GM03348 (cell line): ENCODE results near the gene UPP1.
A peak's percentile ranks its signal among the peaks of the same experiment; 100 is the strongest.
"Not testable (repeated sequence)": the region's sequence is repeated elsewhere in the genome, so short reads cannot be mapped to it uniquely, and the experiment has no call there.

Experiments used
- DNase-seq: peaks from one replicate; pipeline ENCODE4 v3.0.0; 2012; ENCODE audit warnings: low spot score

Gene UPP1

GRCh38 chr7:48112401-48113165 lies 23.5 kb downstream of the UPP1 start:
- peak; percentile 54 for DNase-seq

GRCh38 chr7:48113275-48113674 lies 24.2 kb downstream of the UPP1 start:
- no peak for DNase-seq

- no peak for DNase-seq
Observed at GRCh38 chr7:48114115-48114514, 25.1 kb downstream of the UPP1 start.

- DNase-seq = no peak
Observed at GRCh38 chr7:48114589-48114988, 25.5 kb downstream of the UPP1 start.

- DNase-seq = no peak
Observed at GRCh38 chr7:48116043-48116442, 27.0 kb downstream of the UPP1 start.

- DNase-seq = no peak
Observed at GRCh38 chr7:48118041-48118440, 29.0 kb downstream of the UPP1 start.

- not testable (repeated sequence) for DNase-seq
Observed at GRCh38 chr7:48120536-48120935, 31.5 kb downstream of the UPP1 start.

GRCh38 chr7:48126037-48126436 lies 37.0 kb downstream of the UPP1 start:
- no peak for DNase-seq

- peak; percentile 61 for DNase-seq
Observed at GRCh38 chr7:48130658-48131108, 41.6 kb downstream of the UPP1 start.

GRCh38 chr7:48132792-48133191 lies 43.7 kb downstream of the UPP1 start:
- DNase-seq = no peak

GRCh38 chr7:48139459-48139858 lies 50.4 kb downstream of the UPP1 start:
- DNase-seq = peak; percentile 51

GRCh38 chr7:48140001-48140681 lies 51.1 kb downstream of the UPP1 start:
- no peak for DNase-seq

- no peak for DNase-seq
Observed at GRCh38 chr7:48141521-48141920, 52.5 kb downstream of the UPP1 start.

GRCh38 chr7:48144291-48144768 lies 55.3 kb downstream of the UPP1 start:
- no peak for DNase-seq

- DNase-seq = no peak
Observed at GRCh38 chr7:48147078-48147591, 58.1 kb downstream of the UPP1 start.

GRCh38 chr7:48147690-48148089 lies 58.6 kb downstream of the UPP1 start:
- not testable (repeated sequence) for DNase-seq

GRCh38 chr7:48148311-48148710 lies 59.2 kb downstream of the UPP1 start:
- no peak for DNase-seq

GRCh38 chr7:48149058-48149457 lies 60.0 kb downstream of the UPP1 start:
- no peak for DNase-seq

- DNase-seq = no peak
Observed at GRCh38 chr7:48150086-48150485, 61.0 kb downstream of the UPP1 start.

GRCh38 chr7:48154792-48155413 lies 65.8 kb downstream of the UPP1 start:
- peak; percentile 72 for DNase-seq
